ENCODE results near the gene MCUB.

MCUB gene

DNA sequence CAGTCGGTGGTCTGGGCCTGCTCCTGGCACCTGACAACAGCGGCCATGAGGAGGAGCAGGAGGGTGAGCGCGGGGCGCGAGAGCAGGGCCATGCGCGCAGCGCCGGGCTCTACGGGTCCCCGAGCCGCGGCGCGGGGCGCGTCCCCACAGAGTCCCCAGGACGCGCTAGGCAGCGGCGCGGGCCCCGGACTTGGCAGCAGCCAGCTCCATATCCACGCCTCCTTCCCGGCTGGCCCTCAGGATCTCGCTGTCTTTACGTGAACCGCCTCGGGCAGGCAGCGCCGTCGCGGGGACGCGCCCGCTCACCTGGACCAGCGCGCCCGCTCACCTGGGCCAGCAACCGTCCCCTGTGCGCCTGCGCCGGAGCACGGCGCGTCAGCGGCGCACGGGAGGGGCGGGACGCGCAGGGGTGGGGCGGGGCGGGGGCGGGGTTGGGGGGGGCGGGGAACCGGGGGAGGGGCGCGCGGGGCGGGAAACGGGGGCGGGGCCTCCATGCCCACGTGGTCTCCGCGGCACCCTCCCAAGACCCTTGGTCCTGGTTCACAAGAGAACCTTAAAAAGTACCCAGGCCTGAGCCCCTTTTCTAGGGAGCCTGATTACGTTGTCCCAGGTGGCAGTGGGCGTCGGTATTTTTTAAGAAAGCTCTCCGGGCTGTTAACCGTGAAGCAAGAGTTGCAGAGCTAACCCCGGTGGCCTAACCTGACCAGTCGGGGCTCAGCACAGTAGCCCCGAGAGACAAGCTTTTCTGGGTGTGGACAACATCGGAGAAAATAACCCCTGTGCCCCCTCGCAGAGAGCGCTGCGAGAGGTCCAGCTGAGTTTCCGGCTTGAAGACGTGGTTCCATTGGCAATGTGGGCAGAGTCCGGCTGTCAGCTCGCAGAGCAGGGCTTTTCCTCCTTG, 169.9 kb downstream of the MCUB start, which contains the start of gene PLA2G12A:
TSS of gene PLA2G12A (minus strand) at position 353 of the 901 bp plus-strand sequence. CDS start at position 92, 261 bp downstream.
- peak; percentile 77 for DNase-seq (ENCODE audit: low spot score)

DNA sequence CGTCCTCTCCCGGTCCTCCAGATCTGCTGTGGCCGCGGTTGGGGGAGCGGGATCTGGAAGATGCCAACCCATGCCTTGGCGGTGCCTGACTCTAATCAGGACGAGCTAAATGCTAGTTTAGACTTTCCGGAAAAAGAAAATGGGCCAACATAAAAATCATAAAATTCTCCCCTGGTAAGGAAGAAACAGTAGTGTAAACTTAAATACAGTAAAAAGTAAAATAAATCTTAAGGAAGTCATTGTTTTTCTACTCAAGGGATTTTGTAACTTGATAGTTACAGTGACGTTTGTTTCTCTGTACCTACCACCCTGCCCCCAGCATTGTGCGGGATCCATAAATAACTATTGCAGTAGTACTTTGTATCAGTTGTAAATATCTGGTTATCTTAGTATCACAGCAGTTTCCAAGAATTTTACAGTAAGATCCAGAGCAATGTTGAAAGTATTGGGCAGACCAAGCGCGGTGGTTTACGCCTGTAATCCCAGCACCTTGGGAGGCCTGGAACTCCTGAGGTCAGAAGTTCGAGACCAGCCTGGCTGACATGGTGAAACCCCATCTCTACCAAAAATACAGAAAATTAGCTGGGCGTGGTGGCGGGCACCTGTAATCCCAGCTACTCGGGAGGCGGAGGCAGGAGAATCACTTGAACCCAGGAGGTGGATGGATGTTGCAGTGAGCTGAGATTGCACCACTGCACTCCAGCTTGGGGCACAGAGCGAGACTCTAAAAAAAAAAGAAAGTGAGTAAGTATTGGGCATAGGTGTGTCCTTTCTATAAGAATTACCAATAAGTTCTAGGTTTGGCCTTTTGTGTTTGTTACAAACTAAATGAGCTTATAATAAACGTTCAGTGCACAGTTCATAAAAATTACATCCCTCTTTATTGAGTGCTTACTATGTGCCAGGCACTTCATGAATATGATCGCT, 170.8 kb downstream of the MCUB start:
- no peak for DNase-seq (ENCODE audit: low spot score)

DNA sequence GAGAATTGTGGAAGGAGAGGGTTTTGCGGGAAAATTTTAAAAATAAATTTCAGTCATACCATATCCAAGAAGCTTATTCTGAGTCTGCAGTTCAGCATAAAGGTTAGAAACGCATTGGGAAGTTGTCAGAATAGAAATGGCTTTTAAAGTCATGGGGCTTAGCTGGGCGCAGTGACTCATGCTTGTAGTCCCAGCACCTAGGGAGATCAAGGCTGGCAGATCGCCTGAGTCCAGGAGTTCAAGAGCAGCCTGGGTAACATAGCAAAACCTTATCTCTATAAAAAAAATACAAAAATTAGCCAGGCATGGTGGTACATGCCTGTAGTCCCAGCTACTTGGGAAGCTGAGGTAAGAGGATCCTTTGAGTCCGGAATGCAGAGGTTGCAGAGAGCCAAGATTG, 173.7 kb downstream of the MCUB start:
- DNase-seq (ENCODE audit: low spot score) = no peak

DNA sequence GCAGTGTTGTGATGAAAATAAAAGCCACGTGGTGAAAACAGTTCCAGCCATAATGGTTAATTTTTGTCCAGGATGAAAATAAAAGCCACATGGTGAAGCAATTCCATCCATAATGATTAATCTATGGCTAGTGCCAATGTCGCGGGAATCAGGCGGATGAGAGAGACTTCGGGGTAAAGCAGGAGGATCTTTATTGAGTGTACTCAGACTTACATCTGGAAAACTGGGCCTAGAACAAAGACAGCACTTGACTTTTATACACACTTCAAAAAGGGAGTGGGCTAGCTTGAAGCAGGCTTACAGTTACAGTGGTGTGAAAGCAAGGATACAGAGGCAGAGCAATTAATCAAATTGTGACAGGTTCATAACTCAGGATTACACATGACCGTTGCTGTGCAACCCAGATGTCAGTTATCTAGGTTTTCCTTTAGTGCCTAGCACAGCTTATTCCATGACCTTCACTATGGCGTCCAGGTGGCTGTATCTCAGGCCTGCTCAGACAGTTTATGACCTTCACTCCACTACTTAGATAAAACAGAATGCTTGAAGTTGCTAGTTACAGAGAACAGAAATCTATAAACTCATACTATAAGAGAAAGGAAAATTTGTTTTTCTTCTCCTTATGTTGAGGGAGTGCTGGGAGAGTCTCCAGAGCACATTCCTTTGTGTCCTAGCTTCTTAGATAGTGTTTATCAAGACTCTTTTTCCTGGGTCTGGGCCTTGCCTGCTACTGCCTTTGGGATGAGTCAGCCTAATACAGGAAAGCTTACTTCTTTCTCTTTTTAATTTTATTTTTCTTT, 175.7 kb downstream of the MCUB start:
- no peak for DNase-seq (ENCODE audit: low spot score)

Measured in NAMALWA (cell line).